H1 (cell line): Measurements from ENCODE around the gene CEMIP2. TPM values are rescaled to one million over a fixed set of nuclear protein-coding genes. Genes with fewer than 3 reads are reported as not detected.

ENCODE experiments used
- FOSL1 ChIP-seq: IDR thresholded peaks from 2 replicates; pipeline ENCODE4 v1.6.1; 2011; ENCODE audit warnings: mild to moderate bottlenecking, low read depth, low read length, moderate library complexity; ENCODE audit not compliant: insufficient read depth
- polyA plus RNA-seq, 7 experiments: library from polyadenylated mRNA; depleted of rRNA in 3 of 7; stranded (reverse) in 5 of 7; unstranded in 2 of 7; fragments of >200 nt in 5 of 7; fragments of 200-250 nt in 2 of 7; gene quantifications; 1 replicate in 5 of 7; 2 replicates in 1 of 7; 4 replicates in 1 of 7; pipeline versions ENCODE4 v1.2.1 to v1.2.3, GENCODE V29; 2011 to 2013; ENCODE audit warnings: missing spikeins in 2 of 7, mixed read lengths in 2 of 7
- total RNA-seq: library from RNA; stranded (reverse); fragmentation: NEBNext Ultra II Directional; extraction: Animal tissue kit (Norgen Biotek cat#: 25700); gene quantifications from 2 replicates; pipeline ENCODE4 v1.2.1, GENCODE V29; 2021

The CEMIP2 gene
- total and polyA plus RNA-seq, 2 of the 8 experiments (the other 6 are each of a cell fraction or from before 2014, with no cell fraction given): 25.2 to 52.1 TPM

DNA sequence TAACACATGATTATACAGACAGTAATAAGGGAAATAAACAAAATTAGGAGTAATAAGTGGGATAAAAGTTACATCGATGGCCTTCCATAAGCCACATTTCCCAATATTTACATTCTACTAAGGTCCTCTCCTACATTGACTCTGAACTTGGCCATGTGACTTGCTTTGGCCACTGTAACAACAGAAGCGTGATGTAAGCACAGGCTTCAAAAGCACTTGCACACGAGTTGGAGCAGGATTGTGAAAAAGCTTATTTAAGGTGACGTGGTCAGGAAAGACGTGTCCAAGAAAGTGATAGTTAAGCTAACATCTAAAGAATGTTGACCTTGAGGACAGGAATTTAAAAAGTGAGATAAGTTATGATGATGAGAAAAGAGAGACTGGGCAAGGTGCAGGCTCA is 9.8 kb upstream of the CEMIP2 start (continued):
- no peak for TF ChIP-seq FOSL1
